GM13977 (cell line): ENCODE data around the gene CYP4F22.

ENCODE experiments used
- DNase-seq: peaks from one replicate; pipeline ENCODE4 v3.0.0; 2012; ENCODE audit warnings: low spot score
- in situ Hi-C: fragments of 300-500 bp; cut with MboI; formaldehyde crosslinking; loops from one replicate; pipeline ENCODE4 v1.12.0; 2022; ENCODE audit warnings: low sequenced_read_pairs, low pct_unique_long_range_greater_than_20kb, mixed read lengths, inconsistent platforms; ENCODE audit not compliant: unreplicated experiment
- TF ChIP-seq, protein P1 (sequence below): IDR thresholded peaks from 2 replicates; pipeline ENCODE4 v1.5.1; 2012; ENCODE audit warnings: mild to moderate bottlenecking, control low read depth; ENCODE audit not compliant: insufficient read depth; ENCODE audit errors: extremely low read depth, missing control alignments

Gene CYP4F22

DNA sequence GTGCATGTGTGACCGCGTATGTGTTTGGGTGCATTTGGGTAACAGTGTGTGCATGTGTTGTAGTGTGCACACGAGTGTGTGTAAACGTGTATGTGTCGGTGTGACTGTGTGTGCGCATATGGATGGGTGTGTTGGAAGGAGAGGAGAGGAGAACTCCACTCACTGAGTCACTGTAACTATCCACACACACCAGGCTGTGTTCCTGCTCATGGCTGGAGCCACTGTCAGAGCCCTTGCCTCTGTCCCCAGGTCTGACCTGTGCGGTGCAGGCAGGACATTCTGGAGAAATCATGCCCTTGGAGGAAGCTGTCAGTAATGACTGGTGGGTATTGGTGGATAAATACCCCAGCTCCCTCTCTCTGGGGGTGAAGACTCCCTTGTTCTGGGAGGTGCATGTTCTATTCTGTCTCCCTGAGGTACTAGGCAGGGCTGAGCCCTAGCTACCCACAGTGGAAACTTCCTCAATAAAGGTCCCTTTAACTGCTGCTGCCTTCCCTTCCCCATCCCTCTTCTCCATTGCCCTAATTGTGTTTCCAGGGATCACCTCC lies 48.4 kb downstream of the CYP4F22 start:
- TF ChIP-seq, protein P1, sequence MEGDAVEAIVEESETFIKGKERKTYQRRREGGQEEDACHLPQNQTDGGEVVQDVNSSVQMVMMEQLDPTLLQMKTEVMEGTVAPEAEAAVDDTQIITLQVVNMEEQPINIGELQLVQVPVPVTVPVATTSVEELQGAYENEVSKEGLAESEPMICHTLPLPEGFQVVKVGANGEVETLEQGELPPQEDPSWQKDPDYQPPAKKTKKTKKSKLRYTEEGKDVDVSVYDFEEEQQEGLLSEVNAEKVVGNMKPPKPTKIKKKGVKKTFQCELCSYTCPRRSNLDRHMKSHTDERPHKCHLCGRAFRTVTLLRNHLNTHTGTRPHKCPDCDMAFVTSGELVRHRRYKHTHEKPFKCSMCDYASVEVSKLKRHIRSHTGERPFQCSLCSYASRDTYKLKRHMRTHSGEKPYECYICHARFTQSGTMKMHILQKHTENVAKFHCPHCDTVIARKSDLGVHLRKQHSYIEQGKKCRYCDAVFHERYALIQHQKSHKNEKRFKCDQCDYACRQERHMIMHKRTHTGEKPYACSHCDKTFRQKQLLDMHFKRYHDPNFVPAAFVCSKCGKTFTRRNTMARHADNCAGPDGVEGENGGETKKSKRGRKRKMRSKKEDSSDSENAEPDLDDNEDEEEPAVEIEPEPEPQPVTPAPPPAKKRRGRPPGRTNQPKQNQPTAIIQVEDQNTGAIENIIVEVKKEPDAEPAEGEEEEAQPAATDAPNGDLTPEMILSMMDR = no peak
- in situ Hi-C loops = loop anchor here (10.0 to 25.0 kb wide), 3 partner anchors 132 to 382 kb away; no protein-coding TSS in a partner anchor
- no peak for DNase-seq

DNA sequence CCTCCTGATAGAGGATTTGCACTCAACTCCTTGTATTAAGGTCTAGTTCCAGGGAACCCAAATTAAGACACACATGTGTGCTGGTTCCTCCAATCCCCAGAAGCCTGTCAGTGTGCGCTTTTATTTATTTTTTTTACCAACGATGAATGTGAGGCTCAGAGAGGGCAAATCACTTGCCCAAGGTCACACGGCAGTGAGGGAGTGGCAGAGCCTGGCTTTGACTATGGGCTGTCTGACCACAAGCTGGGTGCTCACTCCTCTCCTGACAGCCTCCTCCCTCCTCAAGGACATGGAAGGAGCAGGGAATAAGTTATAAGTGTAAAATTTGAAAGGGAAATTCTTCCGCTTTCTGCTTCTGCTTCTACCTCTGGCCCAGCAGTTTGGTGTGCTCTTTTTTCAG lies 48.9 kb downstream of the CYP4F22 start:
- TF ChIP-seq, protein P1 = no peak
- in situ Hi-C loops = loop anchor here (10.0 to 25.0 kb wide), 3 partner anchors 132 to 382 kb away; no protein-coding TSS in a partner anchor

DNA sequence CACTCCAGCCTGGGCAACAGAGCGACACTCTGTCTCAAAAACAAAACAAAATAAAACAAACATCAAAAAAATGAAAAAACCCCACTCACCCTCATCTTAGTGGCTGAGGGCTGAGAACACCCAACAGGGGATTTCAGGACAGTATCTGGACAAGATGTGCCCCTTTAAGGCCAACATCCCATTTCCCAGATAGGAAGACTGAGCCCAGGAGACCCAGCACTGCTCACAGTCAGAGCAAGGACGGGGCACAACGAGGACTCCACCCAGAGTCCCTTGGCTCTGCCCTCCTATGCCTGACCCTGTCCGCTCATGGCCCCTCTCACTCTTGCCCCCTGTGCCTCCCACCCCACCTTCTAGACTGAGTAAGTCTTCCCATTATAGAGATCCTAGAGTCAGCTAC lies 53.8 kb downstream of the CYP4F22 start:
- in situ Hi-C loops = loop anchor here (25.0 kb wide), 1 partner anchor 300 kb away; no protein-coding TSS in a partner anchor
- TF ChIP-seq, protein P1 = no peak
- DNase-seq = no peak

More for the DNA sequence above, 48.9 kb downstream of the CYP4F22 start:
- DNase-seq = no peak

DNA sequence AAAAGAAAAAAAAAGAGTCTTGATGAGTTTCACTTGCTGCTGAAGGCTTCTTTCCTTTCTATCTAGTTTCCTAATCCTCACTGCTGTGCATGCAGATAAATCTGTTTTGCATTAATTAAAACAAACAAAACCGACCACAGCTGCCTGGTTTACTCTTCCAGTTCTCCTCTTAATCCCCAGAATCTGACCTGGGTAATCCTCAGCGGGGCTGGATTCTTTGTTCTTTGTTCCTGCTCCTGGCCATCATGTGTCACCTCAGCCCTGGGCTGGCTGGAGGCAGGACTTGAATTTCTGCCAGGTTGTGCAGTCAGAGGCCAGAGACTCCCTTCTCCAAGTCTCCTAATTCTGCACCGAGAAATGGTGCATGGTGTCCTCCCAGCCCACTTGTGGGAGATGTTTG lies 54.5 kb downstream of the CYP4F22 start:
- DNase-seq = no peak
- TF ChIP-seq, protein P1 = no peak
- in situ Hi-C loops = loop anchor here (25.0 kb wide), 1 partner anchor 301 kb away; no protein-coding TSS in a partner anchor

DNA sequence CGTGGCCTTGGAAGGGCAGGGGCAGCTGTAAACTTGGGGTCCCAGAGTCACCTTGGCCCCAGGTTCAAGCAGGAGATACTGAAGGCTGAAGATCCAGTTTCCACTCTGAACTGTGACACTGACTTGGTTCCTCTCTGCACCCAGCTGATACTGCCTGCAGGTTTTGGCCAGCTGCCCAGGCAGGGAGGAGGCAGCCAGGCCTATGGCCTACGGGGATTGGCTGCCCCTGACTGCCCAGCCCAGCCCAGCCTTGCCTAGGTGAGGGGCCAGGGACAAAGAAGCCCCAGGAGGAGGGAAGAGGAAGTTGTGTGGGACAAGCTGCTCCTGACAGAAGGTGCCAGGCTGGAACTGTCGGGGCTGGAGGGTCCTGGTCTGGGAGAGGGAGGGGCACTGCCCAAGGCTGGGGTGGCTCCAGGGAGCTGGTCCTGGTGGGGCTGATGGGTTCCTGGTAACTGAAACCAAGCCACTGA lies 55.0 kb downstream of the CYP4F22 start:
- in situ Hi-C loops = loop anchor here (25.0 kb wide), 1 partner anchor 301 kb away; no protein-coding TSS in a partner anchor
- DNase-seq = no peak
- TF ChIP-seq, protein P1 = no peak

DNA sequence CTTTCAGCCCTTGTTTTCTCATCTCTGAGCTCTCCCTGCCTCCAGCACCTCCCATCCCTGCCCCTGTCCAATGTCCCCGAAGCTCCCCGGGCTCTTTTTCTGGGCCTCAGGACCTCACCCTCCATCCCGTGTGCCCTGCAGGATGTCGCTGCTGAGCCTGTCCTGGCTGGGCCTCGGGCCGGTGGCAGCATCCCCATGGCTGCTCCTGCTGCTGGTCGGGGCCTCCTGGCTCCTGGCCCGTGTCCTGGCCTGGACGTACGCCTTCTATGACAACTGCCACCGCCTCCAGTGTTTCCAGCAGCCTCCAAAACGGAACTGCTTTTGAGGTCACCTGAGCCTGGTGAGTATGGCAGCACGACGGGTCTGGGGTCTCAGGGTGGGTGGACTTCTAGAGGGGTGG lies 55.6 kb downstream of the CYP4F22 start:
- DNase-seq = no peak
- in situ Hi-C loops = loop anchor here (25.0 kb wide), 1 partner anchor 302 kb away; no protein-coding TSS in a partner anchor
- TF ChIP-seq, protein P1 = no peak
